GM12878 (cell line): ENCODE measurements around the gene WARS2. TPM values are rescaled to one million over a fixed set of nuclear protein-coding genes. Genes with fewer than 3 reads are reported as not detected.

Experiments used
- ATAC-seq: fragments of 200-7000 bp; cut with Tn5 transposase; 3 replicates; pipeline ENCODE4 v1.9.1; 2020; ENCODE audit warnings: mild to moderate bottlenecking, moderate library complexity
- BruUV-seq: library from RNA; stranded (reverse); fragments of 400-500 nt; replicated peaks from 2 replicates; lab custom pipeline; 2021; lab: Mats Ljungman, UMichigan
- CTCF ChIA-PET: fragments of 300-600 bp; sonication (Branson Sonifier 250); formaldehyde crosslinking; extraction: SDS; loops from one replicate; lab custom pipeline; 2021; ENCODE audit warnings: inconsistent platforms; lab: Yijun Ruan, JAX
- POLR2A ChIA-PET: fragments of 350-600 bp; formaldehyde crosslinking; extraction: SDS; loops from one replicate; lab custom pipeline; 2021; ENCODE audit warnings: inconsistent platforms; lab: Charles Lee
- RAD21 ChIA-PET: fragments of 300-600 bp; sonication (Branson Sonifier 250); formaldehyde crosslinking; loops from one replicate; lab custom pipeline; 2023; ENCODE audit warnings: antibody characterized with exemption; ENCODE audit not compliant: unreplicated experiment; lab: Charles Lee
- SMC1A ChIA-PET: fragments of 300-600 bp; sonication (Branson Sonifier 250); formaldehyde crosslinking; loops from one replicate; lab custom pipeline; 2023; ENCODE audit not compliant: unreplicated experiment, uncharacterized antibody; lab: Charles Lee
- DNase-seq: peaks from one replicate; pipeline ENCODE4 v3.0.0-alpha.2; 2011; ENCODE audit warnings: low read depth, low spot score
- FAIRE-seq: peaks from 3 replicates; lab custom pipeline; 2011; peaks lifted over from hg19 to GRCh38; lab: Jason Lieb, UNC
- H2AFZ ChIP-seq: 2 replicates; pipeline ENCODE4 v1.6.0; 2011; ENCODE audit warnings: low read depth, low read length, control low read depth; ENCODE audit not compliant: control insufficient read depth
- H3K27ac ChIP-seq: 2 replicates; pipeline ENCODE4 v1.5.1; 2011; ENCODE audit warnings: control low read depth; ENCODE audit not compliant: control insufficient read depth, insufficient read depth
- H3K27me3 ChIP-seq, 2 experiments: replicated peaks in 1 of 2; 2 replicates each; pipeline versions ENCODE4 v1.6.0 to v1.6.1; 2011; ENCODE audit warnings: low read length in 1 of 2; ENCODE audit not compliant: control insufficient read depth in 2 of 2, insufficient read depth in 2 of 2
- H3K36me3 ChIP-seq, 2 experiments: 2 replicates each; pipeline ENCODE4 v1.5.1; 2011; ENCODE audit warnings: low read length in 1 of 2; ENCODE audit not compliant: control insufficient read depth in 2 of 2, insufficient read depth in 2 of 2
- H3K4me1 ChIP-seq: 2 replicates; pipeline ENCODE4 v1.6.1; 2011; ENCODE audit warnings: mild to moderate bottlenecking, low read length, moderate library complexity, mixed read lengths; ENCODE audit not compliant: control insufficient read depth, insufficient read depth
- H3K4me2 ChIP-seq: 2 replicates; pipeline ENCODE4 v1.6.0; 2011; ENCODE audit warnings: control low read depth; ENCODE audit not compliant: control insufficient read depth, insufficient read depth
- H3K4me3 ChIP-seq: fragments of 200-600 bp; sonication (generic); 2 replicates; pipeline ENCODE4 v1.5.1; 2016
- H3K79me2 ChIP-seq: 2 replicates; pipeline ENCODE4 v1.6.0; 2011; ENCODE audit warnings: low read length; ENCODE audit not compliant: control insufficient read depth, insufficient read depth
- H3K9ac ChIP-seq: 2 replicates; pipeline ENCODE4 v1.8.0; 2011; ENCODE audit warnings: low read length, control low read depth, mixed read lengths; ENCODE audit not compliant: control insufficient read depth, insufficient read depth
- H3K9me3 ChIP-seq: replicated peaks from 3 replicates; pipeline ENCODE4 v1.5.1; 2011; ENCODE audit warnings: mild to moderate bottlenecking, low read length; ENCODE audit not compliant: control insufficient read depth, insufficient read depth
- H4K20me1 ChIP-seq: 2 replicates; pipeline ENCODE4 v1.6.0; 2011; ENCODE audit not compliant: control insufficient read depth, insufficient read depth
- BMI1 ChIP-seq: fragments of 450-650 bp; IDR thresholded peaks from 2 replicates; pipeline ENCODE4 v1.6.1; 2016; ENCODE audit warnings: mild to moderate bottlenecking, moderate library complexity, borderline replicate concordance
- CBX3 ChIP-seq: fragments of 200-600 bp; sonication (generic); IDR thresholded peaks from 2 replicates; pipeline ENCODE4 v1.6.1; 2016; ENCODE audit warnings: low read depth, borderline replicate concordance
- JUND ChIP-seq: IDR thresholded peaks from 2 replicates; pipeline ENCODE4 v1.6.1; 2012; ENCODE audit warnings: low read depth, mild to moderate bottlenecking, low read length, improper control_type of control experiment, moderate library complexity
- MYB ChIP-seq: fragments of 150-350 bp; IDR thresholded peaks from 2 replicates; pipeline ENCODE4 v1.6.1; 2014; ENCODE audit warnings: mild to moderate bottlenecking, low read depth, low read length, borderline replicate concordance
- NR2F1 ChIP-seq: fragments of 450-650 bp; conservative IDR thresholded peaks from 2 replicates; pipeline ENCODE4 v1.6.1; 2017; ENCODE audit warnings: mild to moderate bottlenecking
- PRDM15 ChIP-seq: fragments of 450-650 bp; formaldehyde crosslinking; IDR thresholded peaks from 2 replicates; pipeline ENCODE4 v1.4.0; 2020; ENCODE audit warnings: mild to moderate bottlenecking, moderate library complexity
- RBBP5 ChIP-seq: fragments of 200-600 bp; sonication (generic); conservative IDR thresholded peaks from 2 replicates; pipeline ENCODE4 v1.6.1; 2016
- ZNF274 ChIP-seq: IDR thresholded peaks from one replicate; pipeline ENCODE4 v1.8.0; 2011; ENCODE audit not compliant: insufficient read length, insufficient read depth
- WGBS: methylation state at CpG from one replicate; pipeline ENCODE4 v1.1.6; 2016; ENCODE audit warnings: low lambda C conversion rate; ENCODE audit not compliant: insufficient replicate concordance, insufficient coverage; ENCODE audit errors: missing lambda C conversion rate; 5-methylcytosine and 5-hydroxymethylcytosine counted together
- in situ Hi-C: fragments of 300-500 bp; cut with MboI; formaldehyde crosslinking; loops from 9 replicates; pipeline ENCODE4 v1.14.3; 2018; ENCODE audit warnings: mixed read lengths
- intact Hi-C: fragments of 100-400 bp; cut with micrococcal nuclease; formaldehyde crosslinking; loops from one replicate; pipeline ENCODE4 v1.14.2; 2022; ENCODE audit not compliant: unreplicated experiment
- polyA plus RNA-seq, 11 experiments: library from polyadenylated mRNA; depleted of rRNA in 4 of 11; unstranded in 6 of 11; stranded (reverse) in 5 of 11; fragments of >200 nt; fragmentation: Nextera tagmentation in 4 of 11; fragmentation: Illumina TruSeq in 1 of 11; extraction: Ambion mirVana in 4 of 11; extraction: Trizol in 1 of 11; gene quantifications; 1 replicate in 1 of 11; 2 replicates in 10 of 11; pipeline versions ENCODE4 v1.2.1 to v1.2.3, GENCODE V29; 2011 to 2016; ENCODE audit warnings: inconsistent platforms in 2 of 11, missing spikeins in 2 of 11, low read depth in 1 of 11
- total RNA-seq, 4 experiments: library from RNA; depleted of rRNA in 3 of 4; stranded (reverse); fragments of >200 nt in 3 of 4; fragmentation: Illumina TruSeq in 1 of 4; extraction: Trizol in 1 of 4; gene quantifications; 2 replicates each; pipeline versions ENCODE4 v1.2.1 to v1.2.3, GENCODE V29; 2013 to 2021

WARS2 gene
- total and polyA plus RNA-seq, 10 of the 15 experiments (the other 5 are each of a cell fraction or from before 2014, with no cell fraction given): 5.5 to 22.2 (median 14.4) TPM

GRCh38 chr1:119012383-119012782 lies 128.1 kb downstream of the WARS2 start:
- Histone ChIP-seq H3K79me2 (no peaks in the 10 kb centered on the region), H3K27me3 (peaks cover under 1 to 8% of the 10 kb centered on the region in 2 experiments; a peak in 2 of 4 replicates), H3K4me3 (no peak overlapping the region), H3K4me1 (no peaks in the 10 kb centered on the region), H3K36me3 (no peaks in the 10 kb centered on the region), H3K9ac (no peak overlapping the region)
- in situ Hi-C loops: loop anchor here (5.0 kb wide), 1 partner anchor 860 kb away; no protein-coding TSS in a partner anchor
- FAIRE-seq: no peak
- POLR2A ChIA-PET: no interaction called here
- no peak for ATAC-seq
- intact Hi-C loops: no loop called here
- no peak for DNase-seq
- TF ChIP-seq NR2F1 (no peak), BMI1 (no peak), JUND (no peak), ZNF274 (no peak), RBBP5 (no peak), PRDM15 (no peak), CBX3 (no peak), MYB (no peak)
- TF ChIP-seq, all 136 proteins: peak for 0
- H3K27ac ChIP-seq: no peak overlapping the region
- 40% methylated on average over 5 of the region's 5 CpGs for WGBS
- BruUV-seq: no TSS peak
- ChIA-PET RAD21 (no interaction called here), CTCF (interaction anchor here (5.4 kb wide), 1 partner anchor 264 kb away, joined by 21 read pairs; no protein-coding TSS in a partner anchor), SMC1A (no interaction called here)
- no peak overlapping the region for H2AFZ ChIP-seq
- no peaks in the 10 kb centered on the region; the same call in 2 of the 3 replicates for H3K9me3 ChIP-seq
- no peak overlapping the region for H3K4me2 ChIP-seq
- H4K20me1 ChIP-seq: no peaks in the 10 kb centered on the region
